LNCAP (cell line): ENCODE measurements around the gene PPHLN1.

Experiments used
- CTCF ChIP-seq: fragments of 450-650 bp; IDR thresholded peaks from 2 replicates; pipeline ENCODE4 v1.5.1; 2017; ENCODE audit warnings: mild to moderate bottlenecking

PPHLN1 gene

GRCh38 chr12:42284157-42284556 is 41.8 kb upstream of the PPHLN1 start:
- no peak for TF ChIP-seq CTCF

- TF ChIP-seq CTCF: no peak
Measured at GRCh38 chr12:42284876-42285275, 41.1 kb upstream of the PPHLN1 start.

- TF ChIP-seq CTCF: no peak
Measured at GRCh38 chr12:42285431-42285830, 40.5 kb upstream of the PPHLN1 start.

- TF ChIP-seq CTCF: no peak
Measured at GRCh38 chr12:42286741-42287140, 39.2 kb upstream of the PPHLN1 start.

DNA sequence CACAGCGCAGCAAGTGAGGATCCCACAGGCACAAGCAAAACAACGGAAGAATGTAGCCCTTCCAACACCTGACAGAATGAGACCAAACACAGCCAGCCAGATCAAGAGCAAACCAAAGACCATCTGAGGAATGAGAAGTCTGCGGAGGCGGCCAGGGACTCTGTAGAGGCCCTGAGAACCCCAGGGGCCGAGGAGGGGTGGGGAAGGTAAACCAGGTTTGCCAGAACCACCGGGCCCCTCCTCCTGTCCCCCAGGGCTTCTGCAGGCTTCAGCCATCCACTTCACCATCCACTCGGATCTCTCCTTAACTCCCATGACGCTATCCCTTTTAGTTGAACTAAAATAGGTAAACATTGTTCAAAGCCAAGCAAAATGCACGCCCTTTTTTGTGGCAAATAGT is 37.4 kb upstream of the PPHLN1 start:
- TF ChIP-seq CTCF: no peak

DNA sequence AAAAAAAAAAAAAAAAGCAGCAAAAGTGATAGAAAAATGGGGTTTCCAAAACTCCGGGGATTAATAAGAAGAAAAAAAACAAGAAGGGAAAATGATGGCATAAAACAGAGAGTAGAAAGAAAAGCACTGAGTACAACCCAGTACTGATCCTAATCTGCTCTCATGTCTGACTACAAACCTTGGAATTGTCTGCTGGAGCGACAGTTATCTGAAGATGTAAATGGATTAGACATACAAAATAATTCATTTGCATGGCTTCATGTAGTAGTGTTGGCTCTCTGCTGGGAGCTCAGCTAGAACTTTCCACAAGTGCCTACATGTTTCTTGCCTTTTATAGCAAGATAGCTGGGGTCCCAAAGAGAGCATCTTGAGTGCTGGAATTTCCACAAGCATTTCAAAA is 34.3 kb upstream of the PPHLN1 start:
- TF ChIP-seq CTCF: no peak

- TF ChIP-seq CTCF: peak; percentile 55
Measured at GRCh38 chr12:42296503-42297109, 29.4 kb upstream of the PPHLN1 start.

DNA sequence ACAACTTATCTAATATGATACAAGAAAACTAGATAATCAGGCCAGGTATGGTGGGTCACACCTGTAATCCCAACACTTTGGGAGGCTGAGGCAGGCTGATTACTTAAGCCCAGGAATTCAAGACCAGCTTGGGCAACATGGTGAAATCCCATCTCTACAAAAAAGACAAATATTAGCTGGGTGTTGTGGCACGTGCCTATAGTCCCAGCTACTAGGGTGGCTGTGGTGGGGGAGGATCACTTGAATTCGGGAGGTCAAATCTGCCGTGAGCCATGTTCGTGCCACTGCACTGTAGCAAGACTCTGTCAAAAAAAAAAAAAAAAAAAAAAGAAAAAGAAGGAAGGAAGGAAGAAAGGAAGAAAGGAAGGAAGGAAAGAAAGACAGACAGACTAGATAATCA is 27.1 kb upstream of the PPHLN1 start:
- no peak for TF ChIP-seq CTCF
